Astrocyte (in vitro differentiated cells and primary cell): Measurements from ENCODE around the gene RPS4Y2. TPM values are rescaled to one million over a fixed set of nuclear protein-coding genes. Genes with fewer than 3 reads are reported as not detected.

ENCODE experiments used
- DNase-seq: peaks from one replicate; pipeline ENCODE4 v3.0.0-alpha.2; 2010; ENCODE audit warnings: low read depth
- FAIRE-seq: peaks from 2 replicates; lab custom pipeline; 2011; peaks lifted over from hg19 to GRCh38; lab: Jason Lieb, UNC
- H2AFZ ChIP-seq: 2 replicates; pipeline ENCODE4 v1.6.0; 2012; ENCODE audit warnings: low read depth, low read length, inconsistent platforms
- H3K27ac ChIP-seq: 2 replicates; pipeline ENCODE4 v1.5.1; 2011; ENCODE audit warnings: low read depth, low read length, inconsistent platforms
- H3K27me3 ChIP-seq: 2 replicates; pipeline ENCODE4 v1.6.0; 2011; ENCODE audit warnings: low read length, inconsistent platforms; ENCODE audit not compliant: insufficient read depth
- H3K36me3 ChIP-seq: 2 replicates; pipeline ENCODE4 v1.5.1; 2011; ENCODE audit warnings: low read length, inconsistent platforms; ENCODE audit not compliant: insufficient read depth
- H3K4me1 ChIP-seq: 2 replicates; pipeline ENCODE4 v1.5.1; 2011; ENCODE audit warnings: low read length, inconsistent platforms; ENCODE audit not compliant: insufficient read depth
- H3K4me2 ChIP-seq: 2 replicates; pipeline ENCODE4 v1.6.0; 2012; ENCODE audit warnings: low read length, inconsistent platforms
- H3K4me3 ChIP-seq: 2 replicates; pipeline ENCODE4 v1.5.1; 2011; ENCODE audit warnings: low read depth, mild to moderate bottlenecking, low read length, inconsistent platforms; ENCODE audit not compliant: insufficient read depth
- H3K79me2 ChIP-seq: 2 replicates; pipeline ENCODE4 v1.6.0; 2012; ENCODE audit warnings: mild to moderate bottlenecking, low read length, inconsistent platforms; ENCODE audit not compliant: insufficient read depth
- H3K9ac ChIP-seq: 2 replicates; pipeline ENCODE4 v1.6.0; 2012; ENCODE audit warnings: mild to moderate bottlenecking, low read length, inconsistent platforms
- H3K9me3 ChIP-seq: 2 replicates; pipeline ENCODE4 v1.5.1; 2012; ENCODE audit warnings: low read depth, mild to moderate bottlenecking, low read length, inconsistent platforms; ENCODE audit not compliant: insufficient read depth
- H4K20me1 ChIP-seq: 2 replicates; pipeline ENCODE4 v1.6.0; 2012; ENCODE audit warnings: low read length, inconsistent platforms; ENCODE audit not compliant: insufficient read depth
- H3K27ac Mint-ChIP-seq: one replicate; pipeline ENCODE4 v1.8.0; 2021; ENCODE audit warnings: mild to moderate bottlenecking, mixed read lengths; ENCODE audit not compliant: unreplicated experiment
- H3K27me3 Mint-ChIP-seq: one replicate; pipeline ENCODE4 v1.8.0; 2021; ENCODE audit warnings: low read depth, mixed read lengths; ENCODE audit not compliant: unreplicated experiment
- H3K36me3 Mint-ChIP-seq: one replicate; pipeline ENCODE4 v1.8.0; 2021; ENCODE audit warnings: low read depth, mixed read lengths; ENCODE audit not compliant: unreplicated experiment
- H3K4me1 Mint-ChIP-seq: one replicate; pipeline ENCODE4 v1.8.0; 2021; ENCODE audit warnings: low read depth, mixed read lengths; ENCODE audit not compliant: unreplicated experiment
- H3K4me3 Mint-ChIP-seq: one replicate; pipeline ENCODE4 v1.8.0; 2021; ENCODE audit warnings: mild to moderate bottlenecking, moderate library complexity, mixed read lengths; ENCODE audit not compliant: unreplicated experiment
- H3K9me3 Mint-ChIP-seq: one replicate; pipeline ENCODE4 v1.8.0; 2021; ENCODE audit warnings: mild to moderate bottlenecking, mixed read lengths; ENCODE audit not compliant: unreplicated experiment
- CTCF ChIP-seq: IDR thresholded peaks from 2 replicates; pipeline ENCODE4 v1.5.1; 2011; ENCODE audit warnings: low read depth, mild to moderate bottlenecking, inconsistent platforms, low read length, moderate library complexity; ENCODE audit not compliant: insufficient read depth
- EZH2 ChIP-seq: IDR thresholded peaks from 2 replicates; pipeline ENCODE4 v1.6.1; 2012; ENCODE audit warnings: mild to moderate bottlenecking, low read length, inconsistent platforms; ENCODE audit not compliant: insufficient read depth
- total RNA-seq: library from RNA; stranded (reverse); gene quantifications from 2 replicates; pipeline ENCODE4 v1.2.1, GENCODE V29; 2021

Gene RPS4Y2
- total RNA-seq, 1 donor from 2014 or later = not detected

GRCh38 chrY:20745060-20745459 lies 10.8 kb upstream of the RPS4Y2 start:
- no peaks in the 10 kb centered on the region for H3K36me3 Mint-ChIP-seq
- Histone ChIP-seq H3K9me3 (peaks cover 4% of the 10 kb centered on the region), H3K4me3 (no peak overlapping the region), H2AFZ (no peak overlapping the region), H3K36me3 (no peaks in the 10 kb centered on the region), H3K27ac (no peak overlapping the region), H3K27me3 (no peaks in the 10 kb centered on the region), H3K9ac (no peak overlapping the region), H3K79me2 (no peaks in the 10 kb centered on the region), H4K20me1 (no peaks in the 10 kb centered on the region), H3K4me2 (no peak overlapping the region), H3K4me1 (no peaks in the 10 kb centered on the region)
- FAIRE-seq (no peak), DNase-seq (no peak)
- TF ChIP-seq EZH2 (no peak), CTCF (no peak)
- no peak overlapping the region for H3K27ac Mint-ChIP-seq
- no peaks in the 10 kb centered on the region for H3K4me1 Mint-ChIP-seq
- H3K4me3 Mint-ChIP-seq = no peak overlapping the region
- no peaks in the 10 kb centered on the region for H3K27me3 Mint-ChIP-seq
- H3K9me3 Mint-ChIP-seq = peaks cover 4% of the 10 kb centered on the region

GRCh38 chrY:20746919-20747318 lies 9.0 kb upstream of the RPS4Y2 start:
- peaks cover 4% of the 10 kb centered on the region for H3K9me3 Mint-ChIP-seq
- H3K79me2 ChIP-seq = no peaks in the 10 kb centered on the region

GRCh38 chrY:20763869-20764268 lies 8.0 kb downstream of the RPS4Y2 start:
- H3K4me3 Mint-ChIP-seq = no peak overlapping the region
- TF ChIP-seq CTCF = no peak
- no peak for TF ChIP-seq EZH2
- DNase-seq (no peak), FAIRE-seq (no peak)
- Histone ChIP-seq H3K4me3 (no peak overlapping the region), H3K27me3 (no peaks in the 10 kb centered on the region), H3K4me2 (no peak overlapping the region), H3K9me3 (no peaks in the 10 kb centered on the region), H3K27ac (no peak overlapping the region), H2AFZ (no peak overlapping the region), H4K20me1 (no peaks in the 10 kb centered on the region), H3K4me1 (no peaks in the 10 kb centered on the region), H3K36me3 (no peaks in the 10 kb centered on the region), H3K79me2 (no peaks in the 10 kb centered on the region), H3K9ac (no peak overlapping the region)
- H3K9me3 Mint-ChIP-seq = peaks cover 5% of the 10 kb centered on the region
- no peaks in the 10 kb centered on the region for H3K4me1 Mint-ChIP-seq
- H3K27me3 Mint-ChIP-seq = no peaks in the 10 kb centered on the region
- H3K27ac Mint-ChIP-seq = no peak overlapping the region
- no peaks in the 10 kb centered on the region for H3K36me3 Mint-ChIP-seq

More at GRCh38 chrY:20746919-20747318, 9.0 kb upstream of the RPS4Y2 start:
- no peaks in the 10 kb centered on the region for H3K36me3 ChIP-seq
- FAIRE-seq (no peak), DNase-seq (no peak)
- H3K9ac ChIP-seq = no peak overlapping the region
- H2AFZ ChIP-seq = no peak overlapping the region
- H3K27ac ChIP-seq = no peak overlapping the region
- H3K9me3 ChIP-seq = peaks cover 4% of the 10 kb centered on the region
- H3K4me1 ChIP-seq = no peaks in the 10 kb centered on the region
- H3K4me3 Mint-ChIP-seq = no peak overlapping the region
- H3K27me3 ChIP-seq = no peaks in the 10 kb centered on the region
- H4K20me1 ChIP-seq = no peaks in the 10 kb centered on the region
- no peaks in the 10 kb centered on the region for H3K4me1 Mint-ChIP-seq
- H3K36me3 Mint-ChIP-seq = no peaks in the 10 kb centered on the region
- no peak overlapping the region for H3K4me2 ChIP-seq
- no peak overlapping the region for H3K27ac Mint-ChIP-seq
- no peak overlapping the region for H3K4me3 ChIP-seq
- TF ChIP-seq EZH2 = no peak
- no peaks in the 10 kb centered on the region for H3K27me3 Mint-ChIP-seq
